Activated naive CD4-positive, alpha-beta T cell treated with anti-CD3 and anti-CD28 coated beads, Interleukin-2, amount 50 U/mL, for 24 hours (primary cell): ENCODE measurements around the gene YEATS2.
"Not testable (repeated sequence)": the region's sequence is repeated elsewhere in the genome, so short reads cannot be mapped to it uniquely, and the experiment has no call there.

Experiments
- H3K27ac Mint-ChIP-seq: one replicate; pipeline ENCODE4 v1.8.0; 2021; ENCODE audit warnings: mild to moderate bottlenecking, mixed read lengths
- H3K27me3 Mint-ChIP-seq: one replicate; pipeline ENCODE4 v1.8.0; 2021; ENCODE audit warnings: mixed read lengths
- H3K36me3 Mint-ChIP-seq: one replicate; pipeline ENCODE4 v1.8.0; 2021; ENCODE audit warnings: mixed read lengths
- H3K4me1 Mint-ChIP-seq: one replicate; pipeline ENCODE4 v1.8.0; 2021; ENCODE audit warnings: mixed read lengths
- H3K4me3 Mint-ChIP-seq: one replicate; pipeline ENCODE4 v1.8.0; 2021; ENCODE audit warnings: mild to moderate bottlenecking, mixed read lengths
- H3K9me3 Mint-ChIP-seq: one replicate; pipeline ENCODE4 v1.8.0; 2021; ENCODE audit warnings: mixed read lengths

YEATS2 gene

DNA sequence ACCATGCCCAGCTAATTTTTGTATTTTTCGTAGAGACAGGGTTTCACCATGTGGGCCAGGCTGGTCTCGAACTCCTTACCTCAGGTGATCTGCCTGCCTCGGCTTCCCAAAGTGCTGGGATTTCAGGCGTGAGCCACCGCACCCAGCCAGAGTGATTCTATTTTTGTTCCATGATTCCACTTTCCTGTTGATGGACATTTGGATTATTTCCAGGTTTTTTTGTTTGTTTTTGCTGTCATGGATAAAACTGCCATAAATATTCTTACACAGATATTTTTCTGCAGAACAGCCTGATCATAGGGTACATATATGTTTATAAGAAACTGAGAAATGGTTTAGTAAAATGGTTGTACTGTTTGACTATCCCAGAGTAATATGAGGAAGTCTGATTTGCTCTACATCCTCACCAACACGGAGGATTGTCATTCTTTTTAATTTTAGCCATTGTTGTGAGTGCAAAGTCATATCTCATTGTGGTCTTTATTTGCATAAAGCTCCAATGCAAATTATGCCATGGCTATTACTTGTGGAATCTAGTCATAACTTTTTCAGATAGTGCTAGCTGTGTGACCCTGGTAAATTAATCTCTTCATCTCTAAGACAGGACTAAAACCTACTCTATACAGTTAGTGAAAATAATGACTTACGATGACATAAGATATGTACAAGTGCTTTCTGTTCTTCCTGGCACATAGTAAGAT, 85.1 kb downstream of the YEATS2 start:
- no peak overlapping the region for H3K4me3 Mint-ChIP-seq
- H3K27ac Mint-ChIP-seq = no peak overlapping the region
- H3K27me3 Mint-ChIP-seq = no peaks in the 10 kb centered on the region
- H3K4me1 Mint-ChIP-seq = no peaks in the 10 kb centered on the region
- H3K36me3 Mint-ChIP-seq = peaks cover 22% of the 10 kb centered on the region
- H3K9me3 Mint-ChIP-seq = no peaks in the 10 kb centered on the region

DNA sequence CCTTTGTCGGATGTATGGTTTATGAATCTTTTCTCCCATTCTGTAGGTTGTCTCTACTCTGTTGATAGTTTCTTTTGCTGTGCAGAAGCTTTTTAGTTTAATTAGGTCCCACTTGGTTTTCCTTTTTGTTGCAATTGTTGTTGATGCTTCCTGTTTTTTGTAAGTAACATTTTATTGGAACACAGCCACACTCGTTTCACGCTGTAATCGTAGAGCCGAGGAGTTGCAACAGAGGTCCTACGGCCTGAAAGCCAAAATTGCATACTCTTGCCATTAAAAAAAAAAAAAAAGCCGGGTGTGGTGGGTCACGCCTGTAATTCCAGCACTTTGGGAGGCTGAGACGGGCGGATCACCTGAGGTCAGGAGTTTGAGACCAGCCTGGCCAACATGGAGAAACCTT, 86.9 kb downstream of the YEATS2 start:
- peaks cover 21% of the 10 kb centered on the region for H3K36me3 Mint-ChIP-seq
- not testable (repeated sequence) for H3K4me3 Mint-ChIP-seq, H3K27me3 Mint-ChIP-seq, H3K27ac Mint-ChIP-seq, H3K9me3 Mint-ChIP-seq, H3K4me1 Mint-ChIP-seq

DNA sequence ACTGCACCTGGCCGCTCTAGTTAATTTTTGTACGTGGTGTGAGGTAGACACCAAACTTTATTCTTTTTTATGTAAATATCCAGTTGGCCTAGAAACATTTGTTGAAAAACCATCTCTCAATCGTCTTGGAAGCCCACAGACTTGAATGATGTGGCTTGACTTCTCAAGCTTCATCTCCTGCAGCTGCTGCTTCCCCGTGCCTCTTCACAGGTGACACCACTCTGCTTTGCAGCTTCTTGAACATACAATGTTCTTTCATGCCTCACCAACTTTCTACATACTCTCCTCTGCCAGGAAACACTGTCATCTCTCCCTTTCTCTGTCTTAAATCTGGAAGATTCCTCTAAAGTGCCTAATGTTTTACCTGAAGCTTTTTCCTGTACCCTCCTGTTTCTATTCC, 92.2 kb downstream of the YEATS2 start:
- Mint-ChIP-seq H3K27ac (no peak overlapping the region), H3K36me3 (peaks cover 14% of the 10 kb centered on the region), H3K4me1 (peaks cover 5% of the 10 kb centered on the region), H3K4me3 (no peak overlapping the region), H3K9me3 (no peaks in the 10 kb centered on the region), H3K27me3 (no peaks in the 10 kb centered on the region)

DNA sequence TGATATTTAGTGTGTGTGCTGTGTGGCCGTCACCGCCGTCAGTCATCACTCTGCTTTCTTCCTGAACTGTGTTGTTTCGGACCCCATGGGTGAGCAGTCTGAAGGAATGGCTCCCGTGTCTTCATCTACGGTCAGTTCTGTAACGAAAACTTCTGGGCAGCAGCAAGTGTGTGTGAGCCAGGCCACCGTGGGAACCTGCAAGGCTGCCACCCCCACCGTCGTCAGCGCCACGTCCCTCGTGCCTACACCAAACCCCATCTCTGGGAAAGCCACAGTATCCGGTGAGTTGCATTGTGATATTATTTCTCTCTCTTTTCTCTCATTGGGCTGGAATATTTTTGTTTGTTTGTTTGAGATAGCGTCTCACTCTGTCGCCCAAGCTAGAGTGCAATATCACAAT, 93.1 kb downstream of the YEATS2 start:
- H3K27ac Mint-ChIP-seq = no peak overlapping the region
- H3K4me3 Mint-ChIP-seq = no peak overlapping the region
- no peaks in the 10 kb centered on the region for H3K27me3 Mint-ChIP-seq
- H3K9me3 Mint-ChIP-seq = no peaks in the 10 kb centered on the region
- peaks cover 14% of the 10 kb centered on the region for H3K36me3 Mint-ChIP-seq
- H3K4me1 Mint-ChIP-seq = peaks cover 5% of the 10 kb centered on the region

DNA sequence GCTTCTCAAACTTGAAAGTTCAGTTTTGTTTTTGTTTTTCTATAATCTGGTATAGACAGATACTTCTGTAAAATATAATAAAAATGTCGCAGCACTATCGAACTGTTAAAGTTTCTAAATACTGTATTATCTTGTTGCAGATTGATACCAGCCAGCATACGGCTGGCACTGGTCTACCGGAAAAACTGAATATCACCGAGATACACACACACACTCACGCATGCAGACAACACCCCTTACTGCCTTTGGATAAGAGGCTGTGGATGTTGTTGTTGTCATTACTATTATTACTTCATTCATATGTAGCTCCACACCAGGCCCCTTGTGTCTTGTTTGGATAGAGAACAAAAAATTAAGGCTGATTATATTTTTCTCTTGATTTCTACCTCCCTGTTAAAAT, 95.4 kb downstream of the YEATS2 start:
- H3K27me3 Mint-ChIP-seq = no peaks in the 10 kb centered on the region
- no peak overlapping the region for H3K4me3 Mint-ChIP-seq
- H3K9me3 Mint-ChIP-seq = no peaks in the 10 kb centered on the region
- peaks cover 5% of the 10 kb centered on the region for H3K4me1 Mint-ChIP-seq
- H3K36me3 Mint-ChIP-seq = peaks cover 13% of the 10 kb centered on the region
- H3K27ac Mint-ChIP-seq = no peak overlapping the region

DNA sequence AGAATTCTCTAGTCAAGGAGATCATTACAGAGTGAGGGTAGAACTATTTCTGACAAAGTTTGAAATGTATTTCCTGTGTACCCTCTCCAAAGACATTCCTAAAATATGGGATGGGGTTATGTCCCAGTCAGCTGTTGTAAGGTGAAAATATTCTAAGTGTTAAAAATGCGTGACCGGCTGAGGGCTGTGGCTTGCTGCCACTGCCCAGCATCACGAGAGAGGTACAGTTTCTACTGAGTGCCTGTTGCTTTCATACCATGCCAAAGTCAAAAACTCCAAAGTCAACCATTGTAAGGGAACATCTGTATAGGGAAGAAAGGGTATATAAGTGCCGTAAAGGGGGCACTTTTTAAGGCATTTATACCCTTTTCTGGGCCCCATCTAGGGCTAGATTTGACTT, 96.9 kb downstream of the YEATS2 start:
- Mint-ChIP-seq H3K36me3 (peaks cover 15% of the 10 kb centered on the region), H3K4me3 (no peak overlapping the region), H3K27me3 (no peaks in the 10 kb centered on the region), H3K27ac (no peak overlapping the region), H3K4me1 (no peaks in the 10 kb centered on the region), H3K9me3 (no peaks in the 10 kb centered on the region)

DNA sequence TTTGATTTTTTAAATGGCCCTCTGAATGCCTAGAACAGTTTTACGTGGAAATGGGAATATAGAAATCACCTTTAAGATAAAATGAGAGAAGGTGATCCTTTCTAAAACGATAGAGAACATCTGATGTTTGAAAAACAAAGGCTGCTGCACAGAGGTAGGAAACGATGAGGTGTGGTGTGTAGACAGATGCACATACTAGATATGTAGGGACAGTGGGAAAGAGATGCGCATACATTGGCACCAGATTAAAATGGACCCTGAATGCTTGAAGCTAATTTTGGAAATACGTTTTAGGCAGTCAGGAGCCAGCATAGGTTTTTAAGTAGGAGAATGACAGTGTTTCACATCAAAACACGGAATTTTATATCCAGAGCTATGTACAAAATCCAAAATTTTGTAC, 98.8 kb downstream of the YEATS2 start:
- H3K9me3 Mint-ChIP-seq = no peaks in the 10 kb centered on the region
- no peak overlapping the region for H3K4me3 Mint-ChIP-seq
- no peak overlapping the region for H3K27ac Mint-ChIP-seq
- H3K36me3 Mint-ChIP-seq = peaks cover 20% of the 10 kb centered on the region
- H3K4me1 Mint-ChIP-seq = no peaks in the 10 kb centered on the region
- no peaks in the 10 kb centered on the region for H3K27me3 Mint-ChIP-seq

DNA sequence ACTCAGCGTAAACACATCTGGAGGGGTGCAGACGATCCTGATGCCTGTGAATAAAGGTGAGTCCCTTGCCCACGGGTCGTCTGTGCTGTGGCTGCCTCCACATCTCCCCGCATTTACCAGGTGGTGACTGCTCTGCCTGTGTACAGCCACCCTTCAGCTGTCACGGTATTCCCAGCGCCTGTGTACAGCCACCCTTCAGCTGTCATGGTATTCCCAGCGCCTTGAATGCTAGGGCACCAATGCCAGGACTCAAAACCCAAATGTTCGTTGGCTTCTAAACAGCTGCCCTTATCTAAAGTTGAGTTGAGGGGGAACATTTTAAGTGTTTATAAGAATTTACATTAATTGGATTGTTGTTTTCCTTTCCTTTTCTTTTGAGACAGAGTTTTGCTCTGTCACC, 100.4 kb downstream of the YEATS2 start:
- Mint-ChIP-seq H3K36me3 (peaks cover 20% of the 10 kb centered on the region), H3K27ac (no peak overlapping the region), H3K9me3 (no peaks in the 10 kb centered on the region)

DNA sequence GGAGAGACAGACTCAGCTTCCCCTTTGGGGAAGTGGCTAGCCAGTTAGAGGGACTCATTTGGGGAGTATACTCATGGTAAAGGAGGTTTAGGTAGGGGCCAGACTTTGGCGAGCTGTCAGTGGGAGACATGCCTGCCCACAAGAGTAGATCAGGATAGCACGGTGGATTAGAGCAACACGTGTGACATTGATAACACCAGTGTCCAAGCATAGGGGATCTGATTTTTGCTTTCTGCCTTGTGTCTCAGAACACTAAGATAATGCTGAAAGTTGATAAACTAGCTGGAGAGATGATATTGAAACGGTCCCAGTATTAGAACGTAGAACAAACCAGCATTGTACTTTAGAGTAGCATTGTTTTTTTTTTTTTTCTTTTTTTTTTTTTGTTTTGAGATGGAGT, 101.9 kb downstream of the YEATS2 start:
- Mint-ChIP-seq H3K4me1 (no peaks in the 10 kb centered on the region), H3K36me3 (peaks cover 16% of the 10 kb centered on the region), H3K4me3 (no peak overlapping the region), H3K27ac (no peak overlapping the region), H3K27me3 (no peaks in the 10 kb centered on the region), H3K9me3 (no peaks in the 10 kb centered on the region)

More for the DNA sequence above, 100.4 kb downstream of the YEATS2 start:
- Mint-ChIP-seq H3K27me3 (no peaks in the 10 kb centered on the region), H3K4me3 (no peak overlapping the region), H3K4me1 (no peaks in the 10 kb centered on the region)

DNA sequence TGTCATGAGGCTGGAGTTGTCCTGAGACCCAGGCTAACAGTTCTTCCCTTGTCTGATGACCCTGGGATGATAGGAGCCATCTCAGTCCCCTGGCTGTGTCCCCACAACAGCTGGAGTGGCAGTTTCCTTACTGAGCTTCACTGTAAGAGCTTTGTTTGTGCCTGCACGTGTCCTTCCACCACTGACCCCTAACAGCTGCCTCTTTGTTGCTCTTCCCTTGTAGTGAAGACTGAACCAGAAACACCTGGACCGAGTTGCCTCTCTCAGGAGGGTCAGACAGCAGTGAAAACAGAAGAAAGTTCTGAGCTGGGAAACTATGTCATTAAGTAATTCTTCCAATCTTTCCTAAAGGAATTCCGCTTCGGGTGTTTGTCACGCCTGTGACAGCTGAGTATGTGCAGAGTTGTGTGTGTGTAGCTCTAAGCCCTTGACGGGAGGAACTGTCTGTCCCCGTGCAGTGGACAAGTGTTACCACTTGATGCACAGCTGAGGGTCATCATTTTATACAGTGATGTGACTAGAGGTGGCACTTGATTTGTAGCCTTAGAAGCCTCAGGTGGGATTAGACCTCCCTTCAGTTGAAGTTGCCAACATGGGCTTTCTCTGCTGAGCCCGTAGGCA, 102.8 kb downstream of the YEATS2 start:
- Mint-ChIP-seq H3K4me3 (no peak overlapping the region), H3K36me3 (peaks cover 16% of the 10 kb centered on the region), H3K4me1 (no peaks in the 10 kb centered on the region), H3K27me3 (no peaks in the 10 kb centered on the region), H3K27ac (no peak overlapping the region), H3K9me3 (no peaks in the 10 kb centered on the region)

DNA sequence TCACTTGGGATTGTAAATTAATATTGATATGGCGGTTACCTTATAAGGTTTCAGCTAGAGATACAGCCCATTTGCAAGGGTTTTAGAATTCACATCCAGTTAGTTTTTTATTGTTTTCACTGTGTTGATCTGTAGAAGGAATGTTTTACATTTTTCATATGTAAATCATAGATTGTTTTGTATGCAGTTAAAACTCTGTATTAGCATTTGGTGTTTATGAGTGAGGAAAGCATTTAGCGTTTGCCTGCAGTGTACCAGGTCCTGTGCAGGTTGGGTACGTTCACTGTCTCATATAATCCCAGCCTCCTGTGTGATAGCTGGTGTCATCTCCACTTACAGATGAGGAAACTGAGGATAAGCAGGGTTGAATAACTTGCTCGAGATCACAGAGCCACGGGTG, 104.0 kb downstream of the YEATS2 start:
- Mint-ChIP-seq H3K36me3 (peaks cover 15% of the 10 kb centered on the region), H3K4me1 (no peaks in the 10 kb centered on the region), H3K9me3 (no peaks in the 10 kb centered on the region), H3K4me3 (no peak overlapping the region), H3K27me3 (no peaks in the 10 kb centered on the region), H3K27ac (no peak overlapping the region)

DNA sequence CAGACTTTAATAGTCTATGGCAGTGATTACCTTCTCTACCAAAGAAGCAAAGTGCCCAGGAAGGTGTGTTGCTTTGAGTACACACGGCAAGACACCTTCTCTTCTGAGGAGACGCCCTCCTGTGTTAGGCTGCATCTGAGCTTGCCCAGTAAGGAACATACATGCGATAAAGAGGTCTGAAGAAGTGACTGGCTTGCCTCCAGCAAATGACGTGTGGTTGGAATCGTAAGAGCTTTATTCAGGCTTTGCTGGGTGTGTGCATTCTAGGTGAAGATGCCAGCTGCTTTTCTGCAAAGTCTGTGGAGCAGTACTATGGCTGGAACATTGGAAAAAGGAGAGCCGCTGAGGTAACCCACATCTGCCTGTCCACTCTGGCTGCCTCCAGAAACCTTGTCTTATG, 105.4 kb downstream of the YEATS2 start:
- H3K27ac Mint-ChIP-seq = no peak overlapping the region
- no peaks in the 10 kb centered on the region for H3K27me3 Mint-ChIP-seq
- peaks cover 19% of the 10 kb centered on the region for H3K36me3 Mint-ChIP-seq
- H3K9me3 Mint-ChIP-seq = no peaks in the 10 kb centered on the region
- H3K4me1 Mint-ChIP-seq = no peaks in the 10 kb centered on the region
- H3K4me3 Mint-ChIP-seq = no peak overlapping the region

DNA sequence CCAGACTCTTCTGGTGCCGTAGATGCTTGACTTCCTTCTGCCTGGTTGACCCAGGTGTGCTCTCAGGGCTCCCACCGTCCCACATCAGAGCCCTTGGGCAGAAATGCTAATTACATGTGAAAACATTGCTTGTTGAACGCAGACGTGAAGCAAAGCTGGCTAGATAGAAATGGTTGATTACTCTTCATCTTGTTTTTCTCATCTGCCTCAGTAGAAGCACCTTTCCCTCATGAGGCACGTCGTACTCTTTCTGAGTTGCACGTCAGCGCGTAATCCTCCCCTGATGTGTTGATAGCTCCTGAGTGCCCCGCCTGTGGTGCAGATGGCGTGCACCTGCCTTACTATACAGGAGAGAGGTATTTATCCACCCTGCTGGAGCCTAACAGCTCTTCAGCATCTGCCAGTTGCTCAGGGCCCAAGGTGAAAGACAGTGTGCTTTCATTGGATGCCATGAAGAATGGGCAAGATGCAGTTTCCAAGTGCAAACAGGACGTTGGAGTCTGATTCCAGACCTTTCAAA, 109.7 kb downstream of the YEATS2 start:
- H3K4me3 Mint-ChIP-seq = no peak overlapping the region
- peaks cover 6% of the 10 kb centered on the region for H3K36me3 Mint-ChIP-seq
- no peaks in the 10 kb centered on the region for H3K27me3 Mint-ChIP-seq
- H3K4me1 Mint-ChIP-seq = no peaks in the 10 kb centered on the region
- H3K27ac Mint-ChIP-seq = no peak overlapping the region
- no peaks in the 10 kb centered on the region for H3K9me3 Mint-ChIP-seq

DNA sequence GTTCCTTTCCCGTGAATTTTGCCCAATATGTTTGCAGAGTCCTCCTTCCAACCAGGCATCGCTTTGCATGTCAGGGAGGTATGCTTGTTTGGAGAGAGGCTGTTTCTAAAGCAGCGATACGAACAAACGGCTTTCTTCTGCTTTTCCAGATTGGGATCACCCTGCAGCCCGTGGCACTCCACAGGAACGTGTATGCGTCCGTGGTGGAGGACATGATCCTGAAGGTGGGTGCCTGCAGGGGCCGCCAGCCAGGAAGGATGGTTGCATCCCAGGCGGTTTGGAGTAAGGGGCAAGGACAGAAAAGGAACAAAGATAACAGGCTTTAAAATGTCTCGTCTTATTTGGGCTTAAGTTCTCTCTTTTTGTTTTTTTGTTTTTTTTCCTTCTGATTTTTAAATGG, 110.3 kb downstream of the YEATS2 start:
- H3K4me3 Mint-ChIP-seq = no peak overlapping the region
- H3K36me3 Mint-ChIP-seq = peaks cover 6% of the 10 kb centered on the region
- no peak overlapping the region for H3K27ac Mint-ChIP-seq
- H3K4me1 Mint-ChIP-seq = no peaks in the 10 kb centered on the region
- no peaks in the 10 kb centered on the region for H3K9me3 Mint-ChIP-seq
- H3K27me3 Mint-ChIP-seq = no peaks in the 10 kb centered on the region

DNA sequence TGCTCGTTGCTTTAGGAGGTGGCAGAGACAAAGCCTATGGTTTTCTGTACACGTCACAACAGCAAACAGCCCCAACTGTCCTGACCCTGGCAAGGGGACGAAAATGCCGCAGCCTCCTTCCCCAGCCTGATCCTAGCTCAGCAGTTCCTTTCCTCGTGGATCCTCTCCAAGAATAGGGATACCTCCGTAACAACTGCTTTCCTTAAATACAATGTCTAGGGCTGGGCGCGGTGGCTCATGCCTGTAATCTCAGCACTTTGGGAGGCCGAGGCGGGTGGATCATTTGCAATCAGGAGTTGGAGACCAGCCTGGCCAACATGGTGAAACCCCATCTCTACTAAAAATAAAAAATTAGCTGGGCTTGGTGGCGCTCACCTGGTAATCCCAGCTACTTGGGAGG, 110.8 kb downstream of the YEATS2 start:
- no peaks in the 10 kb centered on the region for H3K9me3 Mint-ChIP-seq
- no peaks in the 10 kb centered on the region for H3K4me1 Mint-ChIP-seq
- H3K27me3 Mint-ChIP-seq = no peaks in the 10 kb centered on the region
- H3K36me3 Mint-ChIP-seq = peaks cover 6% of the 10 kb centered on the region
- H3K27ac Mint-ChIP-seq = no peak overlapping the region
- H3K4me3 Mint-ChIP-seq = no peak overlapping the region

DNA sequence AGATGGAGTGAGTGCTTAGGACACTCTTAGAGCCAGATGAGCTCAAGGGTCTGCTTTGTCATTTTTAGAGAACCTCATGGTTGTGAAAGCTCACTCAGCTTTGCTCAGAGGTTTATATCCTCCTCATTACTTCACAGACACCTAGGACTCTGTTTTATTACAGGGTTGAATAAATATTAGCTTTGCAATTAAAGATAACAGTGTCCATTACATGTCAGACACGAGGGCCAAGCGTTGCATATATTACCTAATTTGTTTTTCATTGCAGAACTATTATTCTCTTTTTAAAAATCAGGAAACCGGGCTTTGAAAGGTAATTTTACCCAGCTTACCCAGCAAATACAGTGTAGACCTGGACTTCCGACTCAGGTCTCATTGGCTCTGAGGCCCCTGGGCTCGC, 111.7 kb downstream of the YEATS2 start:
- Mint-ChIP-seq H3K4me3 (no peak overlapping the region), H3K27me3 (no peaks in the 10 kb centered on the region), H3K9me3 (no peaks in the 10 kb centered on the region), H3K27ac (no peak overlapping the region), H3K36me3 (peaks cover 6% of the 10 kb centered on the region), H3K4me1 (no peaks in the 10 kb centered on the region)
